NCI-H2227 (cell line): ENCODE results near the gene RANBP3L.
"Not testable (repeated sequence)": the region's sequence is repeated elsewhere in the genome, so short reads cannot be mapped to it uniquely, and the experiment has no call there.

Experiments used
- DNase-seq: peaks from one replicate; lab custom pipeline; 2025; ENCODE audit not compliant: unreplicated experiment; lab: John Stamatoyannopoulos, UW

RANBP3L gene

DNA sequence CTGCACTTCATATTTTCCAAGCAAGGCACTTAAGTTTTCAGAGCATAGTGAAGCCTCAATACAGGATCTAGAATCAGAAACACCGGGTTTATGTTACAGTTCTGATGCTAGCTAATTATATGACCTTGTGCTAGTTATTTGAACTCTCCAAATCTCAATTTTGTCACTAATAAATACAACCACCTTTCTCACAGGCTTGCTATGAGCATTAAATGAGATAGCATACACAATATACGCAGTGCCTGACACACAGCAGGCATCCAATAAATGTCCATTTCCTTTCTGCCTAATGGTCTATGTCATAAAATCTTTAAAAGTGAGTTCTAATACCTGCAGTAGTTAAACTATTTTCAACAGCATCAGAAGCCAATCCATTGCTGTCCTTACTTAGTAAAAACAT is 92.9 kb downstream of the RANBP3L start:
- DNase-seq, result no peak

DNA sequence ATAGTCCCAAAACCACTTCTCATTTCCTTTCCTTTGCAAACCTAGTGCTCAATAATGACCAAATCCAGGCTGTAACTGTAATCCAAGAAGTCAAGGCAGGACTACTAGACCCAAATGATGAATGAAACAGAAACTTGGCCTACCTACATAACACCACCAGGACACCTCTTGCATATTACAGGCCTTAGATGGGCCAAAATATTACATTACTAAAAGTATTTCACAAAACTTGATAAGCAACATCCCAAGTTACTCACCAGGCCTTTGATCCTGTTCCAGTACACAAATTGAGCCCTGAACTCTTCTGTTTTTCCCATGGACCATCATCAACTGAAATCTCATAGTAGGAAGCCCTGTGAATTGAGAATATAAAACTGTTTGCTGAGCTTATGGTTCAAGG is 94.8 kb downstream of the RANBP3L start:
- DNase-seq, result no peak

DNA sequence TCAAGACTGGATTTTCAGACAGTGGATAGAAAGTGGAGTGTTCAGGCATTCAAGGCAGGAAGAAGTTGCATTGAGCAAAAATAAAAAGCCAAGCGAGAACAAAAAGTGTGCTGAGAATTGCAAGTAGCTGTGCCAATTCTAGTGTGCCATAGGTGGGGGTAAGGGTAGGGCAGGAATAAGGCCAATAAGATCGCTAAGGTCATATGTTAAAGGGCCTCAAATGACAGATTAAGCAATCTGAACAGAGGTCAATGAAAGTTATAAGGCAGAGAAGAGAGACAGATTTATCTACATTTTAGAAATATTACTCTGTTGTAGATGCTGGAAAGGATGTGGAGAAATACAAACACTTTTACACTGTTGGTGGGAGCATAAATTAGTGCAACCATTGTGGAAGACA is 96.4 kb downstream of the RANBP3L start:
- no peak for DNase-seq

DNA sequence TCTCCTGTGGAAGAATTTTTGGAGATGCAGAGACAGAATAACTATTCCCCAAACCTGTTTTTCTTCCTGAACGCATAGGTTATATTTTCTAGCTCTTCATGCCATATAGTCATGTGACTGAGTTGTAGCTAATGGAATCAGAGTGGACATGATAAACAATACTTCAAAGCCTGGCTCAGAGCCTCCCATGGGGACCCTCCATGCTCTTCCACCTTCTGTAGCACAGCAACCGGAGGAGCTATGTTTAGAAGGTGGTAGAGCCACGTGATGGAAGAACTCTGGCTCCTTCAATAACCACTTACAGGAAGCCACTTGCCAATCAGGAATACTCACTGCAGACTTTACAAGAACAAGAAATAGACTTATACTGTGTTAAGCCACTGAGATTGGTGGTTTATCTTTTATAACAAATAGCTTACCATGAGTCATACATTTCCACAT is 99.2 kb downstream of the RANBP3L start:
- no peak for DNase-seq

DNA sequence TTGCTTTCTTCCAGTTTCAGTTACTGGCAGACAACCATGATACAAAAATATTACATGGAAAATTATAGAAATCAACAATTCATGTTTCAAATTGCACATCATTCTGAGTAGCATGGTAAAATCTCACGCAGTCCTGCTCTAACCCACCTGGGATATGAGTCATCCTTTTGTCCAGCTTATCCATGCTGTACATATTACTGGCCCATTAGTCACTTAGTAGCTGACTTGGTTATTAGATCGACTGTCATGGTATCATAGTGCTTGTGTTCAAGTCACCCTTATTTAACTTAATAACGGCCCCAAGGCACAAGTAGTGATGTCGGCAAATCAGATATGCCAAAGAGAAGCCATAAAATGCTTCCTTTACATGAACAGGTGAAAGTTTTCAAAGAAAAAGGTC is 101.2 kb downstream of the RANBP3L start:
- DNase-seq, result no peak

DNA sequence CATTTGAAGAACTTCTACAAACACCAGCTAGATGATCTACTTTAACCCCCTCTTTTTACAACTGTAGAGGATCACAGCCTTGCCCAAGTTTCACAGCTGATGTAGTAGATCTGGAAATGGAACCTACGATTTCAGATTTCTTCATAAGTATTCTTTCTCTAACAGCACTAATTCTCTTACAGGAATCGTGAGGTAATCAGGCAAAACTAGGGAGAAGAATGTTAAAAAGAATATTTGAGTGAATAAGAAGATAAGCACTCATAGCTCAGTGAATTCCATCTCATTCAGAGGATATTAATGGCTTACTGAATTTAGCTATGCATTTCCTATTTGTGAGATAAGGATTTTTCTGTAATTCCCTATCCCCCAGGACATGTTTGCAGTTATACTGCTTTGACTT is 102.1 kb downstream of the RANBP3L start:
- DNase-seq, result no peak

DNA sequence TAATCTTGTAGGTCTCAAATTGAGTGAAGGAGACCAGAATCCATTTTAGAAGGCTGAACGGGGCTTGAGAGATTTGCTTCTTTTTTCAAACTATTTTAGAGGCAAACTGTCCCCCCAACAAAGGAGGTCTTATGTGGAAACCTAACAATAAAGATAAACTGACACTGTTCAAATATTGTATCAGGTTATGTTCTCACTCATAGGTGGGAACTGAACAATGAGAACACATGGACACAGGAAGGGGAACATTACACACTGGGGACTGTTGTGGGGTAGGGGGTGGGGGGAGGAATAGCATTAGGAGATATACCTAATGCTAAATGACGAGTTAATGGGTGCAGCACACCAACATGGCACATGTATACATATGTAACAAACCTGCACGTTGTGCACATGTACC is 102.9 kb downstream of the RANBP3L start:
- DNase-seq, result not testable (repeated sequence)
